SK-N-SH (cell line): ENCODE data around the gene ADGRG3. TPM values are rescaled to one million over a fixed set of nuclear protein-coding genes. Genes with fewer than 3 reads are reported as not detected.

Experiments used
- CTCF ChIA-PET: fragments of 300-600, 350-600 bp; formaldehyde crosslinking; extraction: SDS; loops from one replicate; lab custom pipeline; 2021; lab: Yijun Ruan, JAX
- POLR2A ChIA-PET: fragments of 350-600 bp; sonication (Branson Sonifier 250); formaldehyde crosslinking; extraction: SDS; loops from one replicate; lab custom pipeline; 2020; ENCODE audit warnings: antibody characterized with exemption, inconsistent platforms; lab: Yijun Ruan, JAX
- DNase-seq: peaks from one replicate; pipeline ENCODE4 v3.0.0; 2012
- H2AFZ ChIP-seq: fragments of 200-600 bp; sonication (generic); 2 replicates; pipeline ENCODE4 v1.8.1; 2016; ENCODE audit warnings: antibody characterized with exemption, mild to moderate bottlenecking, low read depth
- H3F3A ChIP-seq: fragments of 200-600 bp; sonication (generic); replicated peaks from 2 replicates; pipeline ENCODE3; 2016; ENCODE audit warnings: antibody characterized with exemption, mild to moderate bottlenecking; ENCODE audit not compliant: insufficient read depth
- H3K27ac ChIP-seq, 2 experiments: fragments of 200-500 bp in 1 of 2; fragments of 200-600 bp in 1 of 2; sonication (Bioruptor generic) in 1 of 2; sonication (generic), shearing (Covaris generic) in 1 of 2; 2 replicates each; pipeline versions ENCODE4 v1.5.1 to v1.6.1; 2014 to 2016; ENCODE audit warnings: low read depth in 2 of 2, inconsistent platforms in 1 of 2, low read length in 1 of 2, mild to moderate bottlenecking in 1 of 2, mixed read lengths in 1 of 2
- H3K27me3 ChIP-seq: fragments of 200-600 bp; sonication (generic), shearing (Covaris generic); 2 replicates; pipeline ENCODE4 v1.6.1; 2016; ENCODE audit warnings: mixed run types; ENCODE audit not compliant: insufficient read depth
- H3K36me3 ChIP-seq, 2 experiments: fragments of 200-500 bp in 1 of 2; fragments of 200-600 bp in 1 of 2; sonication (Bioruptor generic) in 1 of 2; sonication (generic) in 1 of 2; replicated peaks in 1 of 2; 2 replicates each; pipeline versions ENCODE3 to v1.5.1; 2014 to 2016; ENCODE audit warnings: low read length in 1 of 2, mild to moderate bottlenecking in 1 of 2; ENCODE audit not compliant: insufficient read depth in 2 of 2, control insufficient read depth in 1 of 2
- H3K4me1 ChIP-seq, 2 experiments: fragments of 200-500 bp in 1 of 2; fragments of 200-600 bp in 1 of 2; sonication (Bioruptor generic) in 1 of 2; sonication (generic), shearing (Covaris generic) in 1 of 2; 2 replicates each; pipeline versions ENCODE4 v1.5.1 to v1.6.1; 2014 to 2016; ENCODE audit warnings: low read depth in 1 of 2, low read length in 1 of 2, mixed run types in 1 of 2; ENCODE audit not compliant: insufficient read depth in 2 of 2, control insufficient read depth in 1 of 2
- H3K4me2 ChIP-seq: fragments of 200-600 bp; sonication (generic), shearing (Covaris generic); 2 replicates; pipeline ENCODE4 v1.6.1; 2017; ENCODE audit warnings: mixed run types
- H3K4me3 ChIP-seq, 2 experiments: fragments of 200-500 bp in 1 of 2; fragments of 200-600 bp in 1 of 2; sonication (Bioruptor generic) in 1 of 2; sonication (generic), shearing (Covaris generic) in 1 of 2; 2 replicates each; pipeline versions ENCODE4 v1.5.1 to v1.8.1; 2014 to 2016; ENCODE audit warnings: low read depth in 2 of 2, inconsistent platforms in 1 of 2, low read length in 1 of 2, mild to moderate bottlenecking in 1 of 2, mixed read lengths in 1 of 2, moderate library complexity in 1 of 2
- H3K79me2 ChIP-seq: fragments of 200-600 bp; sonication (generic); 2 replicates; pipeline ENCODE4 v1.8.1; 2017; ENCODE audit warnings: mild to moderate bottlenecking; ENCODE audit not compliant: insufficient read depth
- H3K9ac ChIP-seq: fragments of 200-600 bp; sonication (generic); 2 replicates; pipeline ENCODE4 v1.6.1; 2017; ENCODE audit warnings: mixed run types
- H3K9me2 ChIP-seq: fragments of 200-600 bp; sonication (generic); 2 replicates; pipeline ENCODE4 v1.6.1; 2017; ENCODE audit warnings: mixed run types
- H3K9me3 ChIP-seq: fragments of 200-600 bp; sonication (generic); 2 replicates; pipeline ENCODE4 v1.6.1; 2017; ENCODE audit warnings: mixed run types, mild to moderate bottlenecking, moderate library complexity
- H4K20me1 ChIP-seq: fragments of 200-600 bp; sonication (generic); 2 replicates; pipeline ENCODE4 v1.6.1; 2017; ENCODE audit warnings: mild to moderate bottlenecking, mixed run types; ENCODE audit not compliant: insufficient read depth
- ELF1 ChIP-seq: IDR thresholded peaks from 2 replicates; pipeline ENCODE4 v1.4.0; 2012
- EP300 ChIP-seq, 2 experiments: IDR thresholded peaks; 2 replicates each; pipeline versions ENCODE4 v1.4.0 to v1.6.1; 2012; ENCODE audit warnings: borderline replicate concordance in 1 of 2, low read depth in 1 of 2, low read length in 1 of 2
- FOSL2 ChIP-seq: IDR thresholded peaks from 2 replicates; pipeline ENCODE4 v1.4.0; 2012; ENCODE audit warnings: low read depth, mild to moderate bottlenecking, moderate library complexity, borderline replicate concordance
- FOXJ3 ChIP-seq: sonication (generic); formaldehyde crosslinking; IDR thresholded peaks from 2 replicates; pipeline ENCODE4 v1.5.1; 2020; ENCODE audit warnings: mild to moderate bottlenecking, missing genetic modification reagents
- FOXM1 ChIP-seq: IDR thresholded peaks from 2 replicates; pipeline ENCODE4 v1.4.0; 2012; ENCODE audit warnings: low read depth, mild to moderate bottlenecking
- GATA2 ChIP-seq: sonication (generic); formaldehyde crosslinking; IDR thresholded peaks from 2 replicates; pipeline ENCODE4 v1.5.0; 2020; ENCODE audit warnings: mild to moderate bottlenecking, missing genetic modification reagents
- JUND ChIP-seq: IDR thresholded peaks from 2 replicates; pipeline ENCODE4 v1.4.0; 2012
- MEF2A ChIP-seq: IDR thresholded peaks from 2 replicates; pipeline ENCODE4 v1.4.0; 2012; ENCODE audit warnings: low read depth, borderline replicate concordance
- MXI1 ChIP-seq: IDR thresholded peaks from 2 replicates; pipeline ENCODE4 v1.6.1; 2012; ENCODE audit warnings: mild to moderate bottlenecking, low read depth, low read length, improper control_type of control experiment
- RAD21 ChIP-seq: IDR thresholded peaks from 2 replicates; pipeline ENCODE4 v1.6.1; 2012; ENCODE audit warnings: mild to moderate bottlenecking, low read length
- RCOR1 ChIP-seq: fragments of 150-350 bp; IDR thresholded peaks from 2 replicates; pipeline ENCODE4 v1.6.1; 2017; ENCODE audit warnings: antibody characterized with exemption, low read length
- TAF1 ChIP-seq: IDR thresholded peaks from 2 replicates; pipeline ENCODE4 v1.6.1; 2012; ENCODE audit warnings: low read depth, mild to moderate bottlenecking, low read length, moderate library complexity, borderline replicate concordance
- WGBS: methylation state at CpG from one replicate; pipeline ENCODE4 v1.1.6; 2017; ENCODE audit warnings: low lambda C conversion rate; 5-methylcytosine and 5-hydroxymethylcytosine counted together
- polyA plus RNA-seq, 3 experiments: library from polyadenylated mRNA; depleted of rRNA; stranded (reverse); fragments of >200 nt; gene quantifications; 2 replicates each; pipeline ENCODE4 v1.2.3, GENCODE V29; 2012
- TF ChIP-seq, protein P1 (sequence below): IDR thresholded peaks from 2 replicates; pipeline ENCODE4 v1.6.1; 2012; ENCODE audit warnings: mild to moderate bottlenecking, low read depth, low read length, moderate library complexity
- TF ChIP-seq, protein P2 (sequence below): fragments of 200-600 bp; sonication (generic); IDR thresholded peaks from 2 replicates; pipeline ENCODE4 v1.6.1; 2017; ENCODE audit warnings: antibody characterized with exemption, mild to moderate bottlenecking, moderate library complexity
- TF ChIP-seq, protein P3 (sequence below): IDR thresholded peaks from 2 replicates; pipeline ENCODE4 v1.4.0; 2012; ENCODE audit warnings: low read depth
- TF ChIP-seq, protein P4 (sequence below): IDR thresholded peaks from 2 replicates; pipeline ENCODE4; 2012

Gene ADGRG3
- polyA plus RNA-seq, 1 of the 3 experiments (the other 2 are of a cell fraction), result not detected

DNA sequence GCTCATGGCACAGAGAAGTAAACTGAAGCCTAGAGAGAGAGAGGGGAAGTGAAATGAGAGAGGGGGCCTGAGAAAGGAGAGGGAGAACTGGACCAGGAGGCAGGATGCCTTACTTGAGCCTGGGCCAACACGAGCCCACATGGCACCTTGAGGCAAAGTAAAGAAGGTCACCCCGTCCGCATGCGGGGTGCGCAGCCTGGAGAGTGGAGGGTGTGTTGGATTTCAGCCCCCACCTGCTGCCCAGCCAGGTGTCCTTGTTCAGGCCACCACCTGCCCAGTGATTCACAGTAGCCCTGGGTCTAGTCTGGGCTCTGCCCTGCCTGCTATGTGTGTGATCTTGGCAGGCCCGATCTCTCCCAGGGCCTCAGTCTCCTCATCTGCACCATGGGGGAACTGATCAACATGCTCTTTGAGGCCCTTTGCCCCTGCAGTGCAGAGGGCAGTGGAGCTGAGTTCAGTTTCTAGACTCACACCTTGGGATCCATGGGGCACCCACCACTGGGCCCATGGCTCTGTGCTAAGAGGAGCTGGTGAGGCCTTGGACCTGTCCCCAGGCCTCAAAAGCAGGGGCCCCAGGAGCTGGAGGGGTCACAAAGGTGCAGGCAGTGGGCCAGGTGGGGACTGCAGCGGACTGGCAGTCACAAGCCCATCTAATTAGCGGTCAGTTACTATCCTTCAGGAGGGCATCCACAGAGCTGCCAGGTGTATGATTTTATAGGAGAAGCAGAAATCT is 16.7 kb downstream of the ADGRG3 start (continued):
- TF ChIP-seq, protein P1, sequence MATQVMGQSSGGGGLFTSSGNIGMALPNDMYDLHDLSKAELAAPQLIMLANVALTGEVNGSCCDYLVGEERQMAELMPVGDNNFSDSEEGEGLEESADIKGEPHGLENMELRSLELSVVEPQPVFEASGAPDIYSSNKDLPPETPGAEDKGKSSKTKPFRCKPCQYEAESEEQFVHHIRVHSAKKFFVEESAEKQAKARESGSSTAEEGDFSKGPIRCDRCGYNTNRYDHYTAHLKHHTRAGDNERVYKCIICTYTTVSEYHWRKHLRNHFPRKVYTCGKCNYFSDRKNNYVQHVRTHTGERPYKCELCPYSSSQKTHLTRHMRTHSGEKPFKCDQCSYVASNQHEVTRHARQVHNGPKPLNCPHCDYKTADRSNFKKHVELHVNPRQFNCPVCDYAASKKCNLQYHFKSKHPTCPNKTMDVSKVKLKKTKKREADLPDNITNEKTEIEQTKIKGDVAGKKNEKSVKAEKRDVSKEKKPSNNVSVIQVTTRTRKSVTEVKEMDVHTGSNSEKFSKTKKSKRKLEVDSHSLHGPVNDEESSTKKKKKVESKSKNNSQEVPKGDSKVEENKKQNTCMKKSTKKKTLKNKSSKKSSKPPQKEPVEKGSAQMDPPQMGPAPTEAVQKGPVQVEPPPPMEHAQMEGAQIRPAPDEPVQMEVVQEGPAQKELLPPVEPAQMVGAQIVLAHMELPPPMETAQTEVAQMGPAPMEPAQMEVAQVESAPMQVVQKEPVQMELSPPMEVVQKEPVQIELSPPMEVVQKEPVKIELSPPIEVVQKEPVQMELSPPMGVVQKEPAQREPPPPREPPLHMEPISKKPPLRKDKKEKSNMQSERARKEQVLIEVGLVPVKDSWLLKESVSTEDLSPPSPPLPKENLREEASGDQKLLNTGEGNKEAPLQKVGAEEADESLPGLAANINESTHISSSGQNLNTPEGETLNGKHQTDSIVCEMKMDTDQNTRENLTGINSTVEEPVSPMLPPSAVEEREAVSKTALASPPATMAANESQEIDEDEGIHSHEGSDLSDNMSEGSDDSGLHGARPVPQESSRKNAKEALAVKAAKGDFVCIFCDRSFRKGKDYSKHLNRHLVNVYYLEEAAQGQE, result no peak
- no peak for TF ChIP-seq JUND
- TF ChIP-seq MEF2A, result no peak
- no peak for TF ChIP-seq MXI1
- TF ChIP-seq RAD21, result no peak
- TF ChIP-seq ELF1, result no peak
- no peak for TF ChIP-seq FOXJ3 (CRISPR knock-in tag)
- TF ChIP-seq, protein P2, sequence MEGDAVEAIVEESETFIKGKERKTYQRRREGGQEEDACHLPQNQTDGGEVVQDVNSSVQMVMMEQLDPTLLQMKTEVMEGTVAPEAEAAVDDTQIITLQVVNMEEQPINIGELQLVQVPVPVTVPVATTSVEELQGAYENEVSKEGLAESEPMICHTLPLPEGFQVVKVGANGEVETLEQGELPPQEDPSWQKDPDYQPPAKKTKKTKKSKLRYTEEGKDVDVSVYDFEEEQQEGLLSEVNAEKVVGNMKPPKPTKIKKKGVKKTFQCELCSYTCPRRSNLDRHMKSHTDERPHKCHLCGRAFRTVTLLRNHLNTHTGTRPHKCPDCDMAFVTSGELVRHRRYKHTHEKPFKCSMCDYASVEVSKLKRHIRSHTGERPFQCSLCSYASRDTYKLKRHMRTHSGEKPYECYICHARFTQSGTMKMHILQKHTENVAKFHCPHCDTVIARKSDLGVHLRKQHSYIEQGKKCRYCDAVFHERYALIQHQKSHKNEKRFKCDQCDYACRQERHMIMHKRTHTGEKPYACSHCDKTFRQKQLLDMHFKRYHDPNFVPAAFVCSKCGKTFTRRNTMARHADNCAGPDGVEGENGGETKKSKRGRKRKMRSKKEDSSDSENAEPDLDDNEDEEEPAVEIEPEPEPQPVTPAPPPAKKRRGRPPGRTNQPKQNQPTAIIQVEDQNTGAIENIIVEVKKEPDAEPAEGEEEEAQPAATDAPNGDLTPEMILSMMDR, result no peak
- TF ChIP-seq, protein P3, sequence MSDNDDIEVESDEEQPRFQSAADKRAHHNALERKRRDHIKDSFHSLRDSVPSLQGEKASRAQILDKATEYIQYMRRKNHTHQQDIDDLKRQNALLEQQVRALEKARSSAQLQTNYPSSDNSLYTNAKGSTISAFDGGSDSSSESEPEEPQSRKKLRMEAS, result no peak

DNA sequence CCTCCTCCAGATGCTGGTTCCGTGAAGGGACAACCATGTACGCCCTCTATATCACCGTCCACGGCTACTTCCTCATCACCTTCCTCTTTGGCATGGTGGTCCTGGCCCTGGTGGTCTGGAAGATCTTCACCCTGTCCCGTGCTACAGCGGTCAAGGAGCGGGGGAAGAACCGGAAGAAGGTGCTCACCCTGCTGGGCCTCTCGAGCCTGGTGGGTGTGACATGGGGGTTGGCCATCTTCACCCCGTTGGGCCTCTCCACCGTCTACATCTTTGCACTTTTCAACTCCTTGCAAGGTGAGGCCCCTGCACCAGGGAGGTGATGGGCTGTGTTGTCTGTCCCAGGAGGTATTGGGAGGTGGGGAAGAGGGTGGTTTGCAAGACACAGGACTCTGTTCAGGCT is 17.5 kb downstream of the ADGRG3 start:
- Histone ChIP-seq H3F3A (no peaks in the 10 kb centered on the region), H3K27me3 (no peaks in the 10 kb centered on the region; the same call in 1 of the 2 replicates), H2AFZ (no peak overlapping the region), H3K4me2 (no peak overlapping the region), H3K27ac (no peak overlapping the region), H4K20me1 (no peaks in the 10 kb centered on the region), H3K79me2 (no peaks in the 10 kb centered on the region), H3K4me3 (no peak overlapping the region), H3K9me2 (no peaks in the 10 kb centered on the region), H3K9ac (no peak overlapping the region), H3K4me1 (peaks cover 0 to 8% of the 10 kb centered on the region in 2 experiments; a peak in 1 of 4 replicates), H3K36me3 (no peaks in the 10 kb centered on the region), H3K9me3 (no peaks in the 10 kb centered on the region)
- DNase-seq, result no peak
- no peak for TF ChIP-seq FOXM1
- TF ChIP-seq, protein P4, sequence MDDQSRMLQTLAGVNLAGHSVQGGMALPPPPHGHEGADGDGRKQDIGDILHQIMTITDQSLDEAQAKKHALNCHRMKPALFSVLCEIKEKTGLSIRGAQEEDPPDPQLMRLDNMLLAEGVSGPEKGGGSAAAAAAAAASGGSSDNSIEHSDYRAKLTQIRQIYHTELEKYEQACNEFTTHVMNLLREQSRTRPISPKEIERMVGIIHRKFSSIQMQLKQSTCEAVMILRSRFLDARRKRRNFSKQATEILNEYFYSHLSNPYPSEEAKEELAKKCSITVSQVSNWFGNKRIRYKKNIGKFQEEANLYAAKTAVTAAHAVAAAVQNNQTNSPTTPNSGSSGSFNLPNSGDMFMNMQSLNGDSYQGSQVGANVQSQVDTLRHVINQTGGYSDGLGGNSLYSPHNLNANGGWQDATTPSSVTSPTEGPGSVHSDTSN, result no peak
- TF ChIP-seq FOSL2, result no peak
- no peak for TF ChIP-seq TAF1
- no peak for TF ChIP-seq MEF2A
- TF ChIP-seq, protein P2, result no peak
- no peak for TF ChIP-seq RCOR1
- TF ChIP-seq GATA2 (CRISPR knock-in tag), result no peak
- no peak for TF ChIP-seq EP300 (IDR thresholded peaks at IDR 0.05; ENCODE audit: borderline replicate concordance in 1 of 2, low read depth in 1 of 2, low read length in 1 of 2)
- TF ChIP-seq MXI1, result no peak
- ChIA-PET POLR2A (no interaction called here), CTCF (interaction anchor here (1.5 kb wide), 2 partner anchors 37 to 109 kb away, joined by 4 to 7 read pairs; no protein-coding TSS in a partner anchor)
- 76% methylated on average over 11 of the region's 11 CpGs for WGBS
